Measurements from ENCODE around the gene CXorf58.

CXorf58 gene

DNA sequence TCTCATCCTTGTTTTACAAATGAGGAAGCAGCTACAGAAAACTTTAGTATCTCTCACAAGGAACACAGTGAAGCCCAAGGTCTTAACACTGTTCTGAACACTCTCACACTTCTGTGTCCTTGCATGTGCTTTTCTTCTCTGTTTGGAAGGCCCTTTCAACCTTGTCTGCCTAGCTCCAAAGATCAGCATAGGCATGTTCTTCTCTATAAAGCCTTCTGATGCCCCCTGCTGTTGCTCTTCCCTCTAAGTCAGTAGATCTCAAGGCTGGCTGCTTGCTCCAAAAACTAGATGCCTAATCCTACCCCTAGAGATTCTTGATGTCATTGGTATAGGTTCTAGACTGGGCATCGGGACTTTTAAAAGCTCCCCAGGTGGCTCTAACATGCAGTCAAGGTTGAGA lies 6.0 kb upstream of the CXorf58 start:
- DNase-seq = no peak

- no peak for DNase-seq
Measured at GRCh38 chrX:23902419-23902818, 5.4 kb upstream of the CXorf58 start.

DNA sequence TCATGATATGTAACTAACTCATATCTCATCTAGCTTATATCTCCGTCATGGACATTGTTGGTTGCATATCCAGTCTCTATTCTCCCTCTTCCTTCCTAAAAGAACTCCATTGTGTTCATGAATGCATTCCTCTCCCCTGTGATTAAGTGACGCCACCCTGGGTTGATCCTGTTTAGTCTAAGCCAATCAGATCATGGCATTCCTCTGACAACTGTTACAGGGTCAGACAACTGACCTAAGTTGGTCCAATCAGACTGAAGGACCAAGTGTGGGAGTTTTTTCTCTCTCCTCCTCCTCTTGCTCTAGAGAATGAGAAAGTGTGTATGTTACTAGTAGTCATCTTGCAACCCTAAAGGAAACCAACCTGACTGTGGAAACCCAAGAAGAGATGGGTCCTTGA lies 3.7 kb upstream of the CXorf58 start:
- DNase-seq = no peak

GRCh38 chrX:23907111-23907497 lies 702 bp upstream of the CXorf58 start:
- DNase-seq = no peak

DNA sequence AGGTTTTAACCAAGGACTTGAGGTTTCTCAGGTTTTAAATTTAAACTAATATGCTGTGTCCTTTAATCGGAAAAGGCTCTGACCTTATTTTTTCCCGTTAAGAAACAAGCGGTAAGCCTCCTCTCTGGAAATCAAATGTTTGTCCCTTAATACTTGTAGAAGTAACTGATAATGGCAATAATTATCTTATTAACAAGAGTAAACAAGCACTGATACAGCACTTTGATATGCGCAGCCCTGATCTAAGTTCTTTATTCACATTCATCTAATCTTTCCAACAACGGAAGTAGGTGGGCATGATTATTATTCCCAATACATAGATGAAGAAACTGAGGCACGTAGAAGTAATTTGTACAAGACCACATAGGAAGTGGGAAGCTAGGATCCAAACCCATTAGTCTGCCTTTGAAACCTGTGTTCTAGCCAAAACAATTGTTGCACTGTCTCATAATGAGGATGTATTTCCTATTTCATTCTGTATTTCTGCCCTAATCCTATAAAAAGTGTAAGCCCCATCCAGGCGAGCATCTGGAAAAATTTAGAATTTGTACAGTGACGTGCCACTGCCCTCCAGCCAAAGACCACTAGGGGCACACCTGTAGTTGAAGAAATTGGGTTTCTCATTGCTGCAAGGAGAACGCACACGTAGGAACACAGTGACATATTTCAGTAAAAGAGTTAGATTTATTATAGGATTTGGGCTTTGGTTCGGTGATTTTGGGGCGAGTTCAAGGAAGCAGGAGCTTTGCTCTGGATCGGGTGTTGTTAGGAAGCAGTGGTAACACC lies 606 bp downstream of the CXorf58 start:
- no peak for DNase-seq

- no peak for DNase-seq
Measured at GRCh38 chrX:23911126-23911835, 3.5 kb downstream of the CXorf58 start.

DNA sequence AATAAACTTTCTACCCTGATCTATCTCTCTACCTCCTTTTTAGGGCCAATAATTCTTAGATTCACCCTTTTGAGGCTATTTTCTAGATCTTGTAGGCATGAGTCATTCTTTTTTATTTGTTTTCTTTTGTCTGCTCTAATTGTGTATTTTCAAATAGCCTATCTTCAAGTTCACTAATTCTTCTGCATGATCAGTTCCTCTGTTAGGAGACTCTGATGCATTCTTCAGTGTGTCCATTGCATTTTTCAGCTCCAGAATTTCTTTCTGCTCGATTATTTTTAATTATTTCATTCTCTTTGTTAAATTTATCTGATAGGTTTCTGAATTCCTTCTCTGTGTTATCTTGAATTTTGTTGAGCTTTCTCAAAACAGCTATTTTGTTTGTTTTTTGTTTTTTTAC lies 11.3 kb downstream of the CXorf58 start:
- DNase-seq = no peak

GRCh38 chrX:23919706-23920320 lies 12.0 kb downstream of the CXorf58 start:
- no peak for DNase-seq

DNA sequence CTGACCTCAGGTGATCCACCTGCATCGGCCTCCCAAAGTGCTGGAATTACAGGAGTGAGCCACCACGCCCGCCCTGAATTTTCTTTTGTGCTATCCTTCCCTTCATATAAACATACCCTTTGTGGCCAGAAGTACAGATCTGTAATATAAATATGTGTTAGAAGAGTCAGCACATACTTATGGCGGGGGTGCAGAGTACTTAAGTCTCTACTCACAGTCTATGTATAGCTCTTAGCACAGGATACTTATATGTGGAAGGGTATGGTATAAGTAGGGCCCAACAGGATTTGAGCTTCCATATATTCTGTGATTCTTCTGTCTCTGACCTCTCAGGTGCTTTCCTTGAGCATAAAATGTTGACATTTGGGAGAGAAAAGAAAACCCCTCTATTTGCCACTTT lies 18.2 kb downstream of the CXorf58 start:
- no peak for DNase-seq

- no peak for DNase-seq
Measured at GRCh38 chrX:23930894-23931604, 23.2 kb downstream of the CXorf58 start.

DNA sequence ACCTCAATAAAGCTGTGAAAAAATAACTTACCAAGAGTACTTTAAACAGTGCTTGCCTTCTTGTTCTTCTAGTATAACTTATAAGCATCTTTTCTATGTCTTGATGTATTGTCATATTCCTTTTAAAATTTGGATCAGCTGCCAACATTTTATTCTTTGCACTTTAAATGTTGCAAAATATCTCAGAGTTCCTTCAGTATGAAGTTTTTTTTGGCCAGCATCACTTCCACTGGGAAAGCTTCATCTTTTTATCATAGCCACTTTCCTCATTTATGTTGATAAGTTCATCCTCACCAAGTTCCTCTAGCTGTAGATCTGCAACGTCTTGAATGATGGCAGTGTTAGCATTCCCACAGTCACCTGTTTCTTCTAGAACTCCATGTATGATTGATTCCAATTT lies 24.2 kb downstream of the CXorf58 start:
- DNase-seq = no peak

GRCh38 chrX:23935106-23935505 lies 27.3 kb downstream of the CXorf58 start:
- no peak for DNase-seq

GRCh38 chrX:23936180-23936579 lies 28.4 kb downstream of the CXorf58 start:
- DNase-seq = no peak

DNA sequence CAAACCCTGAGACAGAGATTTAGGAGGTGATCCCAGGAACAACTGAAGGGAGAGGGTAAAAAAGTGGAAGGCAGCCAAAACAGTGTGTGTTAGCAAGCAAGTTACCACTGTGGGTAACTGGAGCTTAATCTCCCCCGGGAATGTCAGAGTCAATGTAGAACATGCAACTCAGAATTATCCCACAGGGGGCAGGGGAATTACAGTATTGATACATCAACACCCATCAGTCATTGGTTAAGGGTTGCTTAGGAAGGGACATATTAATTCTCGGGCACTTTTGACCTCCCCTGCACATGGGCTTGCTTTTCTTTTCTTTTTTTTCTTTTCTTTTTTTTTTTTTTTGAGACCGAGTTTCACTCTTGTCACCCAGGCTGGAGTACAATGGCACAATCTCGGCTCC lies 29.3 kb downstream of the CXorf58 start:
- DNase-seq = no peak

GRCh38 chrX:23938690-23939089 lies 30.9 kb downstream of the CXorf58 start:
- DNase-seq = no peak

DNA sequence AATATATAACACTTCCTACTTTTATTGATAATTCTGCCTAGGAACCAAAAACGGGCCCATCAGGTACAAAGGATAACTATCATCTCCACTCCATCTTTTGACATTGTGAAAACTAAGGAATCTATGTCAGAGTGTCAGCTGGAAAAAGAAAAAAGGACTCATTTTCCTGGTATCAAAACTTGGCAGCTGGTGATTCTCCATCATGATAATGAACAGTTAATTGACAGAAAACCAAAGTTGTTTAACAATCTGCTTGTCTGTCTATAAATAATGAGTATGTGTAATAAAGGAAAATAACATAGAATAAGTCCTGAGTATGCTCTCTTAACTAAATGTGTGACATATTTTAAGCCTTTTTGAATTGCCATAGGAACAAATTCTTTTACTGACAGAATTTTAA lies 31.4 kb downstream of the CXorf58 start:
- DNase-seq = no peak

GRCh38 chrX:23944234-23944633 lies 36.4 kb downstream of the CXorf58 start:
- DNase-seq = no peak

DNA sequence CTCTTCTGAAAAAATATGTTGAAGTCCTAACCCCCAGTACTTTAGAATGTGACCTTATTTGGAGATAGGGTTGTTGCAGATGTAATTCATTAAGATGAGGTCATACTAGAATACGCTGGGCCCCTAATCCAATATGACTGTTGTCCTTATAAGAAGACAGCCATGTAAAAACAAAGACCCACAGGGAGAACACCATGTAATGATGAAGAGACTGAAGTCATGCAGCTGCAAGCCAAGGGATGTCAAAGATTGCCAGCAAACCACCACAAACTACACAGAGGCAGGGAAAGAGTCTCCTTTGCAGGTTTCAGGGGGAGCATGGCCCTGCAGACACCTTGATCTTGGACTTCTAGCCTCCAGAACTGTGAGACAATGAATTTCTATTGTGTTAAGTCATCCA lies 37.4 kb downstream of the CXorf58 start:
- DNase-seq = no peak

GRCh38 chrX:23952391-23952790 lies 44.6 kb downstream of the CXorf58 start:
- no peak for DNase-seq

GRCh38 chrX:23952984-23953907 lies 45.4 kb downstream of the CXorf58 start:
- DNase-seq = no peak

DNA sequence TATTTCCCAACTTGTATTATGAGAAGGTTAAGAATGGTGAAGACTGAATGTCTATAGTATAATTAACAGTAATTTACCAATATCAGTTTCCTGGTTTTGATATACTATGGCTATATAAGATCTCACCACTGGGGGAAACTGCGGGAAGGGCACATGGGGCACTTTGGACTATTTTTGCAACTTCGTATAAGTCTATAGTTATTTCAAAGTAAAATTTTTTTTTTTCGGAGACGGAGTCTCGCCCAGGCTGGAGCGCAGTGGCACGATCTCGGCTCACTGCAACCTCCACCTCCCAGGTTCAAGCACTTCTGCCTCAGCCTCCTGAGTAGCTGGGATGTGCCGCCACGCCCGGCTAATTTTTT lies 46.1 kb downstream of the CXorf58 start:
- no peak for DNase-seq

DNA sequence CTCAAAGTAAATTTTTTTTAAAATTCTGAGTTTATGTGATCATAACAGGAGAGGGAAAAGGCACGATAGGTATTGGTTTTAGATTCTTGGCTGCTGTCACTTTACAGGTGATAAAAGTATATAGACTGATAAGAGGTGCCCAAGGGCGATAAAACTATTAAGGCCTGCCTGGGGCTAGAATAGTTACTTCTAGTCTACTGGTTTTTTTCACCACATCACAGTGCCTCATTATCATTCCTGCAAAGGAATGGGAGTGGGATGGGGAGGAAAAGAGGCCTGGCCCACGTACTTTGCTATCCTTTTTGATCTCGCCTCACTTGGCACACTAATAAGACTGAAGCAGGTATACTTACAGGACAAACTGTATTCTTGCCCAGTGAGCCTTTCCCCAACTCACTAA lies 46.6 kb downstream of the CXorf58 start:
- DNase-seq = no peak
